MCF 10A (cell line): ENCODE data around the gene ARHGAP9. TPM values are rescaled to one million over a fixed set of nuclear protein-coding genes. Genes with fewer than 3 reads are reported as not detected.

ENCODE experiments used
- BruUV-seq: library from RNA; stranded (reverse); fragments of 400-500 nt; replicated peaks from 2 replicates; lab custom pipeline; 2021; lab: Mats Ljungman, UMichigan
- CTCF ChIA-PET: fragments of 300-600 bp; sonication (Branson Sonifier 250); formaldehyde crosslinking; extraction: SDS; loops from one replicate; lab custom pipeline; 2021; ENCODE audit warnings: antibody characterized with exemption, inconsistent platforms; lab: Yijun Ruan, JAX
- POLR2A ChIA-PET: fragments of 300-600, 350-650 bp; sonication (Branson Sonifier 250); formaldehyde crosslinking; extraction: SDS; loops from one replicate; lab custom pipeline; 2020; ENCODE audit warnings: antibody characterized with exemption, inconsistent platforms; lab: Yijun Ruan, JAX
- DNase-seq: peaks from one replicate; pipeline ENCODE4 v3.0.0-alpha.2; 2018; ENCODE audit not compliant: unreplicated experiment
- H3K27ac Mint-ChIP-seq: one replicate; pipeline ENCODE4 v1.8.0; 2022; ENCODE audit warnings: mild to moderate bottlenecking, low read depth, mixed read lengths; ENCODE audit not compliant: unreplicated experiment
- H3K27me3 Mint-ChIP-seq: one replicate; pipeline ENCODE4 v1.8.0; 2022; ENCODE audit warnings: mixed read lengths; ENCODE audit not compliant: insufficient read depth, unreplicated experiment
- H3K36me3 Mint-ChIP-seq: one replicate; pipeline ENCODE4 v1.8.0; 2022; ENCODE audit warnings: mild to moderate bottlenecking, moderate library complexity, mixed read lengths; ENCODE audit not compliant: insufficient read depth, unreplicated experiment
- H3K4me1 Mint-ChIP-seq: one replicate; pipeline ENCODE4 v1.8.0; 2022; ENCODE audit warnings: mixed read lengths; ENCODE audit not compliant: insufficient read depth, unreplicated experiment
- H3K4me3 Mint-ChIP-seq: one replicate; pipeline ENCODE4 v1.8.0; 2022; ENCODE audit warnings: mild to moderate bottlenecking, moderate library complexity, mixed read lengths; ENCODE audit not compliant: unreplicated experiment
- H3K9me3 Mint-ChIP-seq: one replicate; pipeline ENCODE4 v1.8.0; 2022; ENCODE audit warnings: mixed read lengths; ENCODE audit not compliant: unreplicated experiment
- CTCF ChIP-seq: fragments of 200-600 bp; IDR thresholded peaks from one replicate; pipeline ENCODE4 v1.8.0; 2022; ENCODE audit warnings: antibody characterized with exemption, mild to moderate bottlenecking; ENCODE audit not compliant: unreplicated experiment
- intact Hi-C: fragments of 100-400 bp; cut with micrococcal nuclease; formaldehyde crosslinking; loops from 2 replicates; pipeline ENCODE4 v1.14.1; 2022
- total RNA-seq: library from RNA; stranded (reverse); gene quantifications from 2 replicates; pipeline ENCODE4 v1.2.3, GENCODE V29; 2022

ARHGAP9 gene
- total RNA-seq, 1 experiment from 2014 or later = 1.1 TPM

GRCh38 chr12:57469296-57470164 lies 10.1 kb downstream of the ARHGAP9 start:
- intact Hi-C loops = no loop called here
- no TSS peak for BruUV-seq
- Mint-ChIP-seq H3K27me3 (peaks cover 97% of the 10 kb centered on the region), H3K4me3 (no peak overlapping the region), H3K4me1 (no peaks in the 10 kb centered on the region), H3K27ac (no peak overlapping the region), H3K36me3 (no peaks in the 10 kb centered on the region), H3K9me3 (no peaks in the 10 kb centered on the region)
- ChIA-PET CTCF (interaction anchor here (0.6 to 5.1 kb wide), 9 partner anchors 10 to 711 kb away, joined by 3 to 31 read pairs (median 3); partner anchors contain the start of gene GLI1), POLR2A (interaction anchor here (0.7 kb wide), 1 partner anchor 14 kb away, joined by 3 read pairs; no protein-coding TSS in a partner anchor)
- TF ChIP-seq CTCF = no peak
- DNase-seq = no peak

GRCh38 chr12:57467915-57468314 lies 11.8 kb downstream of the ARHGAP9 start:
- DNase-seq = no peak
- Mint-ChIP-seq H3K9me3 (no peaks in the 10 kb centered on the region), H3K4me3 (no peak overlapping the region), H3K27me3 (peaks cover 96% of the 10 kb centered on the region), H3K4me1 (no peaks in the 10 kb centered on the region), H3K36me3 (no peaks in the 10 kb centered on the region), H3K27ac (no peak overlapping the region)
- no peak for TF ChIP-seq CTCF
- ChIA-PET POLR2A (no interaction called here), CTCF (interaction anchor here (0.7 to 5.1 kb wide), 2 partner anchors 9 to 461 kb away, joined by 3 to 31 read pairs; partner anchors contain the start of gene GLI1)
- intact Hi-C loops = no loop called here
- no TSS peak for BruUV-seq

- TF ChIP-seq CTCF = no peak
- intact Hi-C loops = no loop called here
- peaks cover 3% of the 10 kb centered on the region for H3K36me3 Mint-ChIP-seq
- BruUV-seq = no TSS peak
- H3K27ac Mint-ChIP-seq = no peak overlapping the region
- POLR2A ChIA-PET = no interaction called here
- H3K27me3 Mint-ChIP-seq = peaks cover 90% of the 10 kb centered on the region
- peaks cover 5% of the 10 kb centered on the region for H3K4me1 Mint-ChIP-seq
- no peak for DNase-seq
- H3K9me3 Mint-ChIP-seq = no peaks in the 10 kb centered on the region
- no peak overlapping the region for H3K4me3 Mint-ChIP-seq
- CTCF ChIA-PET = no interaction called here
These were observed 12.3 kb downstream of the ARHGAP9 start for GRCh38 chr12:57467212-57467874.
